Stimulated activated CD4-positive, alpha-beta T cell treated with anti-CD3 and anti-CD28 coated beads, Interleukin-4, amount 100 ng/mL, for 24 hours (primary cell): ENCODE results near the gene UTP15.
A peak's percentile ranks its signal among the peaks of the same experiment; 100 is the strongest.

Source experiments
- DNase-seq: peaks from one replicate; pipeline ENCODE4 v3.0.0-alpha.2; 2020

Gene UTP15, protein sequence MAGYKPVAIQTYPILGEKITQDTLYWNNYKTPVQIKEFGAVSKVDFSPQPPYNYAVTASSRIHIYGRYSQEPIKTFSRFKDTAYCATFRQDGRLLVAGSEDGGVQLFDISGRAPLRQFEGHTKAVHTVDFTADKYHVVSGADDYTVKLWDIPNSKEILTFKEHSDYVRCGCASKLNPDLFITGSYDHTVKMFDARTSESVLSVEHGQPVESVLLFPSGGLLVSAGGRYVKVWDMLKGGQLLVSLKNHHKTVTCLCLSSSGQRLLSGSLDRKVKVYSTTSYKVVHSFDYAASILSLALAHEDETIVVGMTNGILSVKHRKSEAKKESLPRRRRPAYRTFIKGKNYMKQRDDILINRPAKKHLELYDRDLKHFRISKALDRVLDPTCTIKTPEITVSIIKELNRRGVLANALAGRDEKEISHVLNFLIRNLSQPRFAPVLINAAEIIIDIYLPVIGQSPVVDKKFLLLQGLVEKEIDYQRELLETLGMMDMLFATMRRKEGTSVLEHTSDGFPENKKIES

DNA sequence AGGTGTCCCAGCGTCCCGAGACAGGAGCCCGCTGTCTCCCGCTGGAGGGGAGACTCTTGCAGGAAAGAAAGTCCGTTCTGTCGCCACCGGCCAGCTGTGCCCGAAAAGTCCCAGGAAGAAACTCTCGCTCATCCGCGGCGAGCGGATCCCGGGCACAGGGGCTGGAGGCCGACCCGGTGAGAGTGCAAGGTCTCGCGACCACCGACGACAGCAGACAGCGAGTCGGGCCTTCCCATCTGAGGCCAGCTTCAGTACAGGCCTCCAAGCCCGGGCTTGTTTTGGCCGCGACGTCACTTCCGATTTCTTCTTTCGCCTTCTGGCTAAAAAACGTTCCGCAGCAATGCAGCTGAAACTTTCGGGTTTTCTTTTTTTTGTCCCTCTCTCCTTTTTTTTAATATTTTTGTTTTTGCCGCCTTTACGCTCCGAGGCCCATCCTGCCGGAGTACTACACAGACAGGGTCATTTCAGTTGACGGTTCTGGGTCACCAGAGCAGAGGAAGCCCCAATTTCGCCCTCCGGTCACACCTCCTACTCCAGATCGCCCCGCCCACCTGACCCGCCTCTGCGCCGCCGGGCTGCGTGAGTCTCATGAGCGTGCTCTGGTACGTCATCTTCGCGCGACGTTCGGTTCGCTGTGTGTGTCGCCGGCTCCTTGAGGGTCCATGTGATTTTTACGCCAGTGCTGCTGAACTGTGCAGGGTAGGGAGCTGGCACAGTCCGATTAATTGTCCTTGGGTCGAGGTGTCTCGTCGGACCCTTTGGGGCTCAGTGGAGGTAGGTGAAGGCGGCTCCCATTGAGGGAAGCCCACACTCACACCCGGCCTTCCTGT, at the start of gene UTP15, which contains the start of gene ANKRA2:
Gene UTP15 (plus strand): TSS at position 605 of the 830 bp plus-strand sequence. CDS start 1,602 bp downstream, outside the sequence.
Gene ANKRA2 (minus strand): TSS at position 501 of the 830 bp plus-strand sequence. CDS start 2,758 bp downstream, outside the sequence.
- DNase-seq: peak; percentile 99

DNA sequence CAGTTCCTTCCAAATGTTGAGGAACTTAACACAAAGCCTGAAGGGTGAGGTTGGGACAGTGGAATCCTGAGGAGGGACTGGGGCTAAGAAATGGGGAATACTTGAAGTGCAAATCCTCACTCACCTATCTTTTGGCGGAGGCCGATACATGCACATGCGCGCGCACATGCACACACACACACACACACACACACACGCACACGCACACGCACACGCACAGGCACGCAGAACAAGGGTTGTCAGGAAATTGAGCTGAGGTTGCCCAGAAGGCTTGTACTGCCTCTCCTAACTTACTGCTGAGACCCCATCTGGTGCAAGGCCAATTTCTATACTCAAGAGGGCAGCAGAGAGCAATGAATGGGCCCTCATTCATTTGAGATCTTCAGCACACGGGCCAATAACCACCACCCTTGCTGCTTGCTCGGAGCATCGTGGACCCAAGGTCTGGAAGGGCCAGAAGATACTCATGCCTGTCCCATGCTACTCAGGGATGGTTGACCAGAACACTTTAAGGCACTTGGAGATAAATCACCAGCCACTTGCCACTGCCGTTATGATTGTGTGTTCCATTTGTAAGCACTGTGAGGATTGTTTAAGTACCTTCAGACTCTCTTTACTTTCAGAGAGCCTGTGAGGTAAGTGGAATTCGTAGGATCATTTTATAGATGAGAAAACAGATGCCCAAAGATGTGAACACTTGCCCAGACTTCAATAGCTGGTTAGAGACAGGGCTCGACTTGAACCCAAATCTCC, 45.8 kb upstream of the UTP15 start:
- peak; percentile 66 for DNase-seq

- no peak for DNase-seq
Observed at GRCh38 chr5:73522989-73523388, 42.6 kb upstream of the UTP15 start.

DNA sequence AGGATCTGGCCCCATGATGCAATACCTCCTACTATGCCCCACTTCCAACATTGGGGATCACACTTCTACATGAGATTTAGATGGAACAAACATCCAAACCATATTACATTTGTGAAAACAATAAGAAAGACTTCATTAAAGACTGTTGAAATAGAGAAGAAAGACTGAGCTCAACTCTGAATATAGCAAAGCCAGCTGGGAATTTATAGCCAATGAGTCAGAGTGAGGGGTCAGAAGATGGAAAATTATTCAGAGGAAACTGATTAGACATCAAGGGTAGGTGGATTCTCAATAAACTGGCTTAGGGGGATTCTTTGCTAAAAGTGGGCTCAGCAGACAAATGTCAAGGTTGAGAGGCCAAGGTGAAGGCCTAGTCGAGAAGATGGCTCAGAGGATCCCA, 41.7 kb upstream of the UTP15 start:
- no peak for DNase-seq

GRCh38 chr5:73525606-73526203, 39.8 kb upstream of the UTP15 start:
- no peak for DNase-seq

DNA sequence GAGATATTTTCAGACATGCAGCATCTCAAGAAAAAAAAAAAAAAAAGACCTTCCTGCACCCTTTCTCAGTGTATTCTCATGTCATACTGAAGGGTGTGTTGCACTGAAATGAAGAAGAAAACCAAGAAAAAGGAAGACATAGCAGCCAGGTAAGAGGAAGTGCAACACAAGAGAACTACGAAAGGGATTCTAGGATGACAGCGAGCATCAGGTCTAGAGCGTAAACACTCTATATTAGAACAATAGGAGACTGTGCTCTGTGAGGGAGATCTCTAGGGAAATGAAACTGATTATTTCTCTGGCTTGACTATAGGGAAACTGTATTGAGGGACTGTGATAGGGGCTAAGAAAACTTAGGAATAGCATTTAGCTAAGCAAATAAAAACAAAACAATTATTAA, 37.3 kb upstream of the UTP15 start:
- DNase-seq: no peak

DNA sequence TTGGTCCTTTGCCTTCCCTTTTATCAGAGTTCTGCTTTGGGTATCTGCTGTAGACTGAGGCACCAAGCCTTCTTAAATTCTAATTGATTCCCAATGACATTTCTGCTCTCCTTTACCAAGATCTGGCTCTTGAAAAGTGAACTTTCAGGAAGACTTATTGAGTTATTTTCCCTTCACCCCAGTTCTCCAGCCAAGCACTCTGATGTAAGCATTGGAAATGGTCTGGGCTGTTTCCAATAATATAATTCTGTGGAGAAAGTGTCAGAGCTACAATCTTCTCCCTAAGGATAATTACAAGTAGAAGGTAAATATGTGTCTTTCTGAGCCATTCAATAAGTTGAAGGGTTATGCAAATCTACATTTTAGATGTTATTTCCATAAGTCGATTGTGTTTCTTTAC, 36.5 kb upstream of the UTP15 start:
- DNase-seq: no peak

- DNase-seq: no peak
Observed at GRCh38 chr5:73531356-73531755, 34.2 kb upstream of the UTP15 start.

- DNase-seq: no peak
Observed at GRCh38 chr5:73532195-73532594, 33.3 kb upstream of the UTP15 start.

- DNase-seq: no peak
Observed at GRCh38 chr5:73534011-73534644, 31.4 kb upstream of the UTP15 start.

- DNase-seq: no peak
Observed at GRCh38 chr5:73534971-73535370, 30.6 kb upstream of the UTP15 start.

- DNase-seq: no peak
Observed at GRCh38 chr5:73539730-73540129, 25.8 kb upstream of the UTP15 start.

GRCh38 chr5:73540192-73540591, 25.4 kb upstream of the UTP15 start:
- no peak for DNase-seq

DNA sequence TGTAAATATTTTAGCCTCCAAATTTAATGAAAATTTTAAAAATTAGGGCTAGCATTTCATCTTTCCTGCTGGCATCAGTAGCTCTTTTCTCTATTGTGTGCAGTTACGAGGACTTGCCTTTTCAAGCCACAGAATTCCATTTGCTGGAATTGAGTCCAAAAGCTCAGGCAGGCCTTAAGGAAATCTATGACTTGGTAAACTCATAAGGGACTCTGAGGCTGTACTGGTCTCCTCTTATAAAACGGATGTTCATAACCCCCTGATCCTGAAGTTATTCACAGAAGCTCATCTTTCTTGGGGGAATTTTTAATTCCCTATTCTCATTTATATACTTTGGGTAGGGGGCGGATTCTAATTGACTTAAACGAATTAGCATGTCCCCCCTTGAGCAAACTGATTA, 23.5 kb upstream of the UTP15 start:
- no peak for DNase-seq

DNA sequence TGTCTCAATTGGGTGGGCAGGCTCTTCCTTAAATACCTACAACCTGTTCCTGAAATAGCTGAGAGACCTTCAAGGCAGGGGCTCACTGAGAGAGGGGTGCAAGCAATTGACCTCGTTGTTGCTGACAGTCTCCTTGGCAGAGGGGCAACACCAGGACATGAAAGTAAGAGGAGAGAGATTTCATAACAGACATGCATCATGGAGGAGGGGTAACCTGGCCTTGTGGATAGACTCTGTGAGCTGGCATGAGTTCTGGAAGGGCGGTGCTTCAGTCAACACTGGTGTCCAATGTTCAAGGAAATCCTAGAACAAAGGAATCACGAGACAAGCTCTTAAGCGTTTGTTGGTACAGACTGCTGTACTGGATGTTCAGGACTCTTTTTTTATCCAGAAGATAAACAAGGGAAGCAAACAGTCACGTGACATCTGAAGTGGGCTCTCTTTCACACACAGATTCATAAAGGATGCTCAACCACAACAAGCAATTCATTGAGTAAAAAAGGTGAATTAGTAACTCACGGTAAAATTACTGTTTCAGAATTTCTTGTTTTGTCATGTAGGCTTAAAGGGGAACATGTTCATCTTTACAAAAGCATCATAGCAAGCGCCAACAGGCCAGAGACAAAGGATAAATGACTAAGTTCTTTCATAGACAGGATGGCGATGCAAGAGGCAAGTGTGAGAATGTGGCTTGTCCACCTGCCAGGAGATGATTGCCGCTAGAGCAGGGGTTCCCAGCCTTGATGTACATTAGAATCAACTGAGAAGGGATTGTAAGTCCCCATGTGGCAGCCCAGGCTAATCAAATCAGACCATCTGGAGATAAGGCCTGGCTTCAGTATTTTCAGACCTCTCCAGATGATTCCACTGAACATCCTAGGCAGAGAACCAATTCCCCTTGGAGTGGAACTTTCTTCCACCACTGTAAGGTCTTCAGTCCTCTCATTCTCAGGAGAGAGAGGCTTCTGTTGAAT, 20.8 kb upstream of the UTP15 start:
- no peak for DNase-seq

GRCh38 chr5:73545403-73545779, 20.2 kb upstream of the UTP15 start:
- no peak for DNase-seq

GRCh38 chr5:73550016-73550415, 15.5 kb upstream of the UTP15 start:
- DNase-seq: no peak

GRCh38 chr5:73552642-73553041, 12.9 kb upstream of the UTP15 start:
- no peak for DNase-seq

GRCh38 chr5:73558950-73559349, 6.6 kb upstream of the UTP15 start:
- DNase-seq: no peak

GRCh38 chr5:73564018-73564417, 1.5 kb upstream of the UTP15 start:
- DNase-seq: no peak

- peak; percentile 8 for DNase-seq
Observed at GRCh38 chr5:73564675-73565074, 868 bp upstream of the UTP15 start.
